SK-N-MC (cell line): ENCODE results near the gene SLC7A5.

ENCODE experiments used
- EZH2 ChIP-seq: fragments of 200-600 bp; sonication (generic); IDR thresholded peaks from one replicate; pipeline ENCODE4 v1.6.1; 2017; ENCODE audit warnings: antibody characterized with exemption
- FOXP2 ChIP-seq: optimal IDR thresholded peaks from 2 replicates; pipeline ENCODE3; 2011; ENCODE audit warnings: mild to moderate bottlenecking, moderate library complexity; ENCODE audit not compliant: insufficient read depth; ENCODE audit errors: extremely low read length, control extremely low read depth
- POLR2AphosphoS5 ChIP-seq: IDR thresholded peaks from 2 replicates; pipeline ENCODE4 v1.6.1; 2012; ENCODE audit warnings: mild to moderate bottlenecking, low read depth, low read length, borderline replicate concordance

DNA sequence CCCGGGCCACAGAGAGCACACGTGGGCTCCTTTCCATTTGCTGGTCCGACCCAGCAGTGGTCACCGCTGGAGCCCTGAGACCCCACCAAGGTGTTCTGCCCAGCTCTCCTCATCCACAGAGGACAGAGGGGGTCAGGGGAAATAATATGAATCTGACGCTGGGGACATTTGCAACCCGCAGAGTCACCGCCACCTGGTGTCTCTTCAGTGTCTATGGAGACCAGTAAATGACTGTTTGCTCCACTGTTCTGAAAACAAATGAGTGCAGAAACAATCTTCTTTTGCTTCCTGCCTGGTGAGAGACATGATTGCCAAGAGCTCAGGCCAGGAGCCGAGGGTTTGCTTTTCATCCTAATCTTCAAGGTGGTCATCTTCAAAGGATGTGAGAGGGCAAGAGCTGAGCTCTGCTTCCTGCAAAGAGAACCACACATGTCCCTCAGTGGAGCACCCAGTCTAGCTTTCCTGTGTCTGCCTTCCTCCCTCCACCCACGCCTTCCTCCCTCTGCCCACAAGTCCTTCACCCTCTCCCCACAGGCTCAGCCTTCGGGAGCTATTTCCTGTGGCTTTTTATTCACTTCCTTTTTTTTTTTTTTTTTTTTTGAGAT lies 88.8 kb downstream of the SLC7A5 start:
- TF ChIP-seq POLR2AphosphoS5 (no peak), EZH2 (no peak), FOXP2 (no peak)
